Gastroesophageal sphincter (tissue), 4 donors: ENCODE data around the gene GASK1A. TPM values are rescaled to one million over a fixed set of nuclear protein-coding genes. Genes with fewer than 3 reads are reported as not detected.
"Not testable (repeated sequence)": the region's sequence is repeated elsewhere in the genome, so short reads cannot be mapped to it uniquely, and the experiment has no call there.

Experiments
- ATAC-seq: fragments of 150-250 bp; one replicate; pipeline ENCODE4 v1.9.1; 2016; ENCODE audit warnings: mild to moderate bottlenecking, moderate library complexity
- H3K27ac ChIP-seq, 4 donors: fragments of 200-600 bp; sonication (generic) in 3 of 4; 1 replicate in 3 of 4; 2 replicates in 1 of 4; pipeline ENCODE4 v1.5.1; 2016 to 2019
- H3K27me3 ChIP-seq: fragments of 200-600 bp; sonication (generic); one replicate; pipeline ENCODE4 v1.5.1; 2019
- H3K36me3 ChIP-seq, 2 donors: fragments of 200-600 bp; sonication (generic); one replicate each; pipeline ENCODE4 v1.5.1; 2019; ENCODE audit warnings: control low read depth in 1 of 2
- H3K4me1 ChIP-seq, 3 donors: fragments of 200-600 bp; sonication (generic); 1 replicate in 2 of 3; 2 replicates in 1 of 3; pipeline ENCODE4 v1.5.1; 2016 to 2019; ENCODE audit warnings: control low read depth in 2 of 3
- H3K4me3 ChIP-seq, 2 donors: fragments of 200-600 bp; sonication (generic); one replicate each; pipeline ENCODE4 v1.5.1; 2019; ENCODE audit warnings: mild to moderate bottlenecking in 1 of 2, moderate library complexity in 1 of 2
- H3K9me3 ChIP-seq, 3 donors: fragments of 200-600 bp; sonication (generic); one replicate each; pipeline ENCODE4 v1.5.1; 2017 to 2019; ENCODE audit warnings: control low read depth in 2 of 3
- CTCF ChIP-seq, 4 experiments: fragments of 200-600 bp in 2 of 4; fragments of 450-650 bp in 2 of 4; sonication (generic) in 1 of 4; IDR thresholded peaks; one replicate each; pipeline ENCODE4 v1.5.1; 2017 to 2019; ENCODE audit warnings: antibody characterized with exemption in 4 of 4, mild to moderate bottlenecking in 2 of 4, moderate library complexity in 2 of 4
- EP300 ChIP-seq: sonication (generic); formaldehyde crosslinking; IDR thresholded peaks from one replicate; pipeline ENCODE4 v1.6.1; 2017; ENCODE audit warnings: antibody characterized with exemption, mild to moderate bottlenecking
- POLR2A ChIP-seq, 2 donors: fragments of 450-650 bp; IDR thresholded peaks; one replicate each; pipeline ENCODE4 v1.6.1; 2017; ENCODE audit warnings: antibody characterized with exemption in 2 of 2, mild to moderate bottlenecking in 2 of 2, moderate library complexity in 1 of 2
- POLR2AphosphoS5 ChIP-seq: sonication (generic); formaldehyde crosslinking; IDR thresholded peaks from one replicate; pipeline ENCODE4 v1.6.1; 2017; ENCODE audit warnings: antibody characterized with exemption
- WGBS, 2 donors: methylation state at CpG; one replicate each; pipeline ENCODE4 v1.1.5; 2018; ENCODE audit warnings: low coverage in 1 of 2; 5-methylcytosine and 5-hydroxymethylcytosine counted together
- total RNA-seq, 4 donors: library from RNA; depleted of rRNA; stranded (reverse); fragments of >200 nt; gene quantifications; one replicate each; pipeline ENCODE4 v1.1.0, GENCODE V29; 2016

GASK1A gene
- total RNA-seq, 4 donors from 2014 or later, result 11.5 to 49.3 (median 24.2) TPM

DNA sequence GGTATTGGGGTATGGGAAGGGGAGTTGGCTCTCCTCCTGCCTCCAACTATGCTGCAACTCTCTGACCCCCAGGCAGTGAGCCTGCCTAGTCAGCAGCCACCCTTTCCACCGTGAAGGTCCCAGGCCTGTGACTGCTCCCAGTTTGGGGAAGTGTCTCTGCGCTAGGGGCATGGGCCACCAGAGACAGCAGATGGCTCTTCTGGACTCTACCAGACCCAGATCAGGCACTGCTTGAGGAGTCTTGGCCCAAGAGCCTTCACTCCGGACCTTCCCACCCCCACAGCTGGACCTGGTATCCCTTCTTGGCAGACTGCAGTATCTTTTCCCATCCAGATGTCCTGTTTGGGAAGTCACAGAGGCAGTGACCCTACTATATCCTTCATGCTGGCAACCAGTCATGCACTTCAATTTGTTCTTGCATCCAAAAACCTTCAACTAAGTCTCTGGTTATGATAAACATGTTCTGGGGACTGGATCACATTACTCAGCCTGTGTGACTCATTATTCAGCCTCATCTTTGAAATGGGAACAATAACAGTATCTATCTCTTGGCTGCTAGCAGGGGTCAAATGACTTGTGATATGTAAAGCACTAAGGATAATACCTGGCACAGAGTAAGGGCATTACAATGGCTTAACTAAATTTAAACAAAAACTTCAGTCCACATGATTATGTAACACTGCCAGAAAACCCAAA, 64.1 kb downstream of the GASK1A start:
- TF ChIP-seq POLR2AphosphoS5 (peak; percentile 48), EP300 (no peak), CTCF (IDR thresholded peaks at IDR 0.05) (no peak)
- Histone ChIP-seq H3K27ac (no peak overlapping the region), H3K36me3 (no peaks in the 10 kb centered on the region), H3K4me1 (peaks cover 0 to 17% (median 3%) of the 10 kb centered on the region in 3 donors), H3K27me3 (no peaks in the 10 kb centered on the region), H3K9me3 (peaks cover 0 to 21% (median 0%) of the 10 kb centered on the region in 3 donors), H3K4me3 (no peak overlapping the region)
- peak; percentile 43 for ATAC-seq
- WGBS, 2 donors, result 25% methylated on average over 1 of the region's 3 CpGs; no CpG with 5 or more reads in 1 of the 2 donors

DNA sequence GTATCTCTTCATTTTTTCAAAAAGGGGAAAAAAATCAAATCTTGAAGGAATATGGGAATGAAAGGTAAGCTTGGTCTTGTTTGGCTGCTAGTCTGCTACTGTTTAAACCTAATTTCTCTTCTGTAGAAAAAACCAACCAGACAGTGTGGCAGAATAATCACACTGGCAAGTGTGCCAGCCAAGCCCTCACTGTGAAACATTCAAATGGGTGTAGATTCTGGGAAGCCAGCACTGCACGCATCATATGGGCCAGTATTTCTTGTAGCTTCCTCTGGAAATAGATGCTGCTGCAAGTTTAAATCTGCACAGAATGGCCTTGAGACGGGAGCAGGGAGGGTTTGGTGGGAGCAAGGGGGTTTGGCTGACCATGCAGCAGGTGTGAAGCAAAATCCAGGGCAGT, 64.7 kb downstream of the GASK1A start:
- no peak overlapping the region for H3K4me3 ChIP-seq
- H3K9me3 ChIP-seq, result peaks cover 0 to 27% (median 0%) of the 10 kb centered on the region in 3 donors
- peaks cover 0 to 17% (median 3%) of the 10 kb centered on the region in 3 donors for H3K4me1 ChIP-seq
- H3K27ac ChIP-seq, result no peak overlapping the region
- H3K36me3 ChIP-seq, result no peaks in the 10 kb centered on the region
- no peak for TF ChIP-seq EP300
- no peak for TF ChIP-seq POLR2A (IDR thresholded peaks at IDR 0.05)
- peak; percentile 28 for TF ChIP-seq POLR2AphosphoS5
- TF ChIP-seq CTCF (IDR thresholded peaks at IDR 0.05), result no peak
- WGBS, 2 donors, result 83 to 100% methylated on average over 1 to 2 of the region's 2 CpGs
- H3K27me3 ChIP-seq, result no peaks in the 10 kb centered on the region
- ATAC-seq, result no peak

DNA sequence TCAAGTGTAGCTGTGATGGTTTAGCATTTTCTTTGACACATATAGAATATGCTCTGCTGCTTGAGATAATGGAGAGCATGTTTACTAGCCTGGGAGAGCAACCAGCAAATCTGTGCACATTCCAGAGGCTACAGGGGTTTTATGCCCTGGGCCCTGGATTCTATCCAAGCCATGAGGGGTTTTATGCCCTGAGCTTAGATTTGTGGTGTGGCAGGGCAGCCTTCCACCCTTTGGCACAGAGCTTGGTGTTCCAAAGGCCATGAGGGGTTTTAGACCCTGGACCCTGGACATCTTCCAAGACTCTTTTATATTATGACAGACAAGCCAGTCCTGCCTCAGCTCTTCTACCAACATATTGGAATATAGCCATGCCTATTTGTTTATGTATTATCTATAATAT, 66.0 kb downstream of the GASK1A start:
- not testable (repeated sequence) for H3K27ac ChIP-seq, H3K4me3 ChIP-seq, H3K27me3 ChIP-seq, H3K36me3 ChIP-seq, ATAC-seq
- Histone ChIP-seq H3K4me1 (peaks cover 0 to 17% (median 3%) of the 10 kb centered on the region in 3 donors), H3K9me3 (peaks cover 0 to 40% (median 0%) of the 10 kb centered on the region in 3 donors)

DNA sequence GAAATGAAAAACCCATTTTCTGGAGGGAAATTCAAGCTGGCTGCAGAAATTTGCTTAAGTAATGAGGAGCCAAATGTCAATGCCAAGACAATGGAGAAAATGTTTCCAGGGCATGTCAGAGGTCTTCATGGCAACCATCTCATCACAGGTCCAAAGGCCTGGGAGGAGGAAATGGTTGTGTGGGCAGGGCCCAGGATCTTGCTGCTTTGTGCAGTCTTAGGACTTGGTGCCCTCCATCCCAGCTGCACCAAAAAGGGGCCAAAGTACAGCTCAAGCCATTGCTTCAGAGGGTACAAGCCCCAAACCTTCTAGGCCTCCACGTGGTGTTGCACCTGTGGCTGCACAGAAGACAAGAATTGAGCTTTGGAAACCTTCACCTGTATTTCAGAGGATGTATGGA, 67.5 kb downstream of the GASK1A start:
- no peak for ATAC-seq
- no peak overlapping the region for H3K27ac ChIP-seq
- WGBS, 2 donors, result no CpG with 5 or more reads among the region's 1 CpG
- peaks cover 0 to 54% (median 0%) of the 10 kb centered on the region in 3 donors for H3K9me3 ChIP-seq
- H3K4me3 ChIP-seq, result no peak overlapping the region
- no peaks in the 10 kb centered on the region for H3K27me3 ChIP-seq
- H3K4me1 ChIP-seq, result peaks cover 0 to 17% (median 3%) of the 10 kb centered on the region in 3 donors
- no peaks in the 10 kb centered on the region for H3K36me3 ChIP-seq
- TF ChIP-seq EP300, result no peak
- no peak for TF ChIP-seq POLR2A (IDR thresholded peaks at IDR 0.05)
- TF ChIP-seq POLR2AphosphoS5, result no peak
- TF ChIP-seq CTCF (IDR thresholded peaks at IDR 0.05), result no peak

DNA sequence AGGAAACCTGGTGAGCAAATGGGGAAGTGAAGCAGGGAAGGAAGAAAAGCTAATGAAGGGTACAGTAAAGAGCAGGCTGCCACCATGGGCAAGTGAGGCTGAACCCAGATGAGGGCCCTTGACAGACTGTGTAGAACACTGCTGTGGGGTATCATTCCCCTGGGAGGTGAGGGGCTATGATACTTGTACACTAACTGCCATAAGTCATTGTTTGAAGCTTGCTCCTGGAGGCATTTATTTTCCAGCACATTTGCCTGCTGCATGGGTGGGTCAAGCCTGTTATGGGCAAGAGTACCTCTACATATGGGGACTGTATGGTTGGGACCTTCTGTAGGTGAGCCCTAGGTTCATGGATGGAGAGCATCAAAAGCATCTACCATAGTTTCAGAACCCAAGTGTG, 69.4 kb downstream of the GASK1A start:
- Histone ChIP-seq H3K36me3 (no peaks in the 10 kb centered on the region), H3K4me3 (no peak overlapping the region), H3K4me1 (peaks cover 0 to 8% (median 0%) of the 10 kb centered on the region in 3 donors), H3K27me3 (no peaks in the 10 kb centered on the region), H3K27ac (no peak overlapping the region), H3K9me3 (peaks cover 0 to 62% (median 0%) of the 10 kb centered on the region in 3 donors)
- TF ChIP-seq POLR2A (IDR thresholded peaks at IDR 0.05) (no peak), CTCF (IDR thresholded peaks at IDR 0.05) (no peak), EP300 (no peak), POLR2AphosphoS5 (no peak)
- no peak for ATAC-seq
